ENCODE measurements around the gene DCAF10. TPM values are rescaled to one million over a fixed set of nuclear protein-coding genes. Genes with fewer than 3 reads are reported as not detected.

Gene DCAF10
- total and polyA plus RNA-seq, 2 of the 13 experiments (the other 11 are each of a cell fraction or from before 2014, with no cell fraction given): 9.2 to 20.3 TPM

DNA sequence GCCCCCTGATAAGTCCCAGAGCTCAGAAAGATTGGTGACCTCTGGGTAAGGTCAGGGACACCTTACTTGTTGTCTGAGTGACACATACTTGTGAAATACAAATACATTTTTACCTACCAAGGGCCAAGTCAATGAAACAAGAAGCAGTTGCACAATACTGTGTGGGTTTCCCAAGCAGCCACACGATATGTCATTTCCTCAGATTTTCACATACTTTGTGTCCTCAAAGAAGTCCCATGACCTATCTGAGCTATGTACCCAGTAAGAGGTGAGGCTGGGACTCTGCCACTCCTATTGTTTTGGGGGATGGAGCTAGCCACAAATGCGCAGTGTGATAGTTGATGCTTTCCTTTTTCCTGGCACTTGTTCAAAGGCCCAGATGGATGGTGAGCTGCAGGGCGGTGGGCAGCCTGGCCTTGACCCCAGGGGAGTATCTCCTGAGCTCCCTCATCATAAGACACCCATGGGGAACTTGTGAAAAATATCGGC lies 108.1 kb downstream of the DCAF10 start (continued):
- TF ChIP-seq FOXJ3 (CRISPR knock-in tag; IDR thresholded peaks at IDR 0.05; ENCODE audit: borderline replicate concordance) (peak; percentile 64), CBX1 (IDR thresholded peaks at IDR 0.05; ENCODE audit: low read depth) (peak; percentile 52), SAP130 (CRISPR knock-in tag; IDR thresholded peaks at IDR 0.05; ENCODE audit: low read depth) (peak; percentile 48), HNF1A (IDR thresholded peaks at IDR 0.05; ENCODE audit: low read depth) (0 out of 2 replicates have a peak, but pooled peaks have one; percentile 29), HNF1A (CRISPR knock-in tag; IDR thresholded peaks at IDR 0.05; ENCODE audit: borderline replicate concordance) (no peak), ZNF354B (CRISPR knock-in tag; IDR thresholded peaks at IDR 0.05) (no peak), NR2C2 (CRISPR knock-in tag; IDR thresholded peaks at IDR 0.05; ENCODE audit: borderline replicate concordance) (peak; percentile 93), TAF15 (IDR thresholded peaks at IDR 0.05; ENCODE audit: low read depth, low read length, poor library complexity, severe bottlenecking) (no peak), ISX (CRISPR knock-in tag; conservative IDR thresholded peaks at IDR 0.05) (no peak), MXD3 (CRISPR knock-in tag; IDR thresholded peaks at IDR 0.05) (no peak), ZBTB44 (CRISPR knock-in tag; IDR thresholded peaks at IDR 0.05) (no peak)
- TF ChIP-seq, protein P1, sequence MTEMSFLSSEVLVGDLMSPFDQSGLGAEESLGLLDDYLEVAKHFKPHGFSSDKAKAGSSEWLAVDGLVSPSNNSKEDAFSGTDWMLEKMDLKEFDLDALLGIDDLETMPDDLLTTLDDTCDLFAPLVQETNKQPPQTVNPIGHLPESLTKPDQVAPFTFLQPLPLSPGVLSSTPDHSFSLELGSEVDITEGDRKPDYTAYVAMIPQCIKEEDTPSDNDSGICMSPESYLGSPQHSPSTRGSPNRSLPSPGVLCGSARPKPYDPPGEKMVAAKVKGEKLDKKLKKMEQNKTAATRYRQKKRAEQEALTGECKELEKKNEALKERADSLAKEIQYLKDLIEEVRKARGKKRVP (CRISPR knock-in tag; IDR thresholded peaks at IDR 0.05): peak in 1 of 2 experiments; percentile 88; a peak in 2 of 4 replicates
- TF ChIP-seq, protein P2, sequence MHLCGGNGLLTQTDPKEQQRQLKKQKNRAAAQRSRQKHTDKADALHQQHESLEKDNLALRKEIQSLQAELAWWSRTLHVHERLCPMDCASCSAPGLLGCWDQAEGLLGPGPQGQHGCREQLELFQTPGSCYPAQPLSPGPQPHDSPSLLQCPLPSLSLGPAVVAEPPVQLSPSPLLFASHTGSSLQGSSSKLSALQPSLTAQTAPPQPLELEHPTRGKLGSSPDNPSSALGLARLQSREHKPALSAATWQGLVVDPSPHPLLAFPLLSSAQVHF (CRISPR knock-in tag; IDR thresholded peaks at IDR 0.05): no peak
- TF ChIP-seq, protein P3, sequence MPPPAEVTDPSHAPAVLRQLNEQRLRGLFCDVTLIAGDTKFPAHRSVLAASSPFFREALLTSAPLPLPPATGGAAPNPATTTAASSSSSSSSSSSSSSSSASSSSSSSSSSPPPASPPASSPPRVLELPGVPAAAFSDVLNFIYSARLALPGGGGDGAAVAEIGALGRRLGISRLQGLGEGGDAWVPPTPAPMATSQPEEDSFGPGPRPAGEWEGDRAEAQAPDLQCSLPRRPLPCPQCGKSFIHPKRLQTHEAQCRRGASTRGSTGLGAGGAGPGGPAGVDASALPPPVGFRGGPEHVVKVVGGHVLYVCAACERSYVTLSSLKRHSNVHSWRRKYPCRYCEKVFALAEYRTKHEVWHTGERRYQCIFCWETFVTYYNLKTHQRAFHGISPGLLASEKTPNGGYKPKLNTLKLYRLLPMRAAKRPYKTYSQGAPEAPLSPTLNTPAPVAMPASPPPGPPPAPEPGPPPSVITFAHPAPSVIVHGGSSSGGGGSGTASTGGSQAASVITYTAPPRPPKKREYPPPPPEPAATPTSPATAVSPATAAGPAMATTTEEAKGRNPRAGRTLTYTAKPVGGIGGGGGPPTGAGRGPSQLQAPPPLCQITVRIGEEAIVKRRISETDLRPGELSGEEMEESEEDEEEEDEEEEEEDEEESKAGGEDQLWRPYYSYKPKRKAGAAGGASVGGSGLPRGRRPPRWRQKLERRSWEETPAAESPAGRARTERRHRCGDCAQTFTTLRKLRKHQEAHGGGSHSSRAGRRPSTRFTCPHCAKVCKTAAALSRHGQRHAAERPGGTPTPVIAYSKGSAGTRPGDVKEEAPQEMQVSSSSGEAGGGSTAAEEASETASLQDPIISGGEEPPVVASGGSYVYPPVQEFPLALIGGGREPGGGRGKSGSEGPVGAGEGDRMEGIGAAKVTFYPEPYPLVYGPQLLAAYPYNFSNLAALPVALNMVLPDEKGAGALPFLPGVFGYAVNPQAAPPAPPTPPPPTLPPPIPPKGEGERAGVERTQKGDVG (CRISPR knock-in tag; IDR thresholded peaks at IDR 0.05; ENCODE audit: borderline replicate concordance): no peak

All from HepG2 (cell line).